H1 (cell line): ENCODE measurements around the gene RAB43. TPM values are rescaled to one million over a fixed set of nuclear protein-coding genes. Genes with fewer than 3 reads are reported as not detected.

Source experiments
- CTCF ChIA-PET: fragments of 300-600 bp; sonication (Branson Sonifier 250); formaldehyde crosslinking; loops from one replicate; lab custom pipeline; 2021; ENCODE audit not compliant: partially characterized antibody; lab: Charles Lee
- POLR2A ChIA-PET: fragments of 300-600 bp; sonication (Branson Sonifier 250); formaldehyde crosslinking; loops from one replicate; lab custom pipeline; 2021; ENCODE audit warnings: inconsistent platforms; ENCODE audit not compliant: partially characterized antibody; lab: Charles Lee
- DNase-seq, 2 experiments: peaks; one replicate each; pipeline versions ENCODE4 v3.0.0 to v3.0.0-alpha.2; 2010 to 2022; ENCODE audit warnings: low spot score in 2 of 2, low read depth in 1 of 2, mixed read lengths in 1 of 2
- FAIRE-seq: peaks from 2 replicates; lab custom pipeline; 2011; peaks lifted over from hg19 to GRCh38; lab: Jason Lieb, UNC
- H2AFZ ChIP-seq: 2 replicates; pipeline ENCODE4 v1.8.1; 2012; ENCODE audit warnings: low read length, inconsistent platforms
- H2AK5ac ChIP-seq: 2 replicates; pipeline ENCODE4 v1.6.1; 2013; ENCODE audit warnings: low read depth, low read length
- H2BK120ac ChIP-seq: replicated peaks from 2 replicates; pipeline ENCODE3; 2013; ENCODE audit warnings: low read depth, low read length, inconsistent platforms
- H2BK12ac ChIP-seq: 2 replicates; pipeline ENCODE4 v1.6.1; 2013; ENCODE audit warnings: low read depth, low read length
- H2BK15ac ChIP-seq: 2 replicates; pipeline ENCODE4 v1.6.1; 2013; ENCODE audit warnings: low read length
- H2BK20ac ChIP-seq: 2 replicates; pipeline ENCODE4 v1.6.1; 2013; ENCODE audit warnings: low read length
- H2BK5ac ChIP-seq: 2 replicates; pipeline ENCODE4 v1.6.1; 2013; ENCODE audit warnings: low read depth, low read length
- H3K14ac ChIP-seq: 2 replicates; pipeline ENCODE4 v1.6.1; 2013; ENCODE audit warnings: inconsistent platforms; ENCODE audit not compliant: insufficient read length
- H3K18ac ChIP-seq: 2 replicates; pipeline ENCODE4 v1.6.1; 2013; ENCODE audit warnings: low read length; ENCODE audit errors: extremely low read depth
- H3K23ac ChIP-seq: 2 replicates; pipeline ENCODE4 v1.6.1; 2013; ENCODE audit warnings: inconsistent platforms; ENCODE audit not compliant: insufficient read length
- H3K23me2 ChIP-seq: 2 replicates; pipeline ENCODE4 v1.6.1; 2013; ENCODE audit warnings: low read depth, low read length
- H3K27ac ChIP-seq: 2 replicates; pipeline ENCODE4 v1.6.1; 2011; ENCODE audit warnings: low read depth, low read length, inconsistent platforms
- H3K27me3 ChIP-seq, 4 experiments: replicated peaks in 1 of 4; 1 replicate in 1 of 4; 2 replicates in 3 of 4; pipeline versions ENCODE4 v1.6.1 to v1.8.1; 2011 to 2013; ENCODE audit warnings: low read length in 3 of 4, mild to moderate bottlenecking in 3 of 4, inconsistent platforms in 2 of 4, mixed read lengths in 2 of 4, moderate library complexity in 1 of 4; ENCODE audit not compliant: control insufficient read depth in 3 of 4, insufficient read depth in 3 of 4; ENCODE audit errors: extremely low read depth in 1 of 4
- H3K36me3 ChIP-seq, 4 experiments: 2 replicates each; pipeline versions ENCODE4 v1.6.1 to v1.8.1; 2011 to 2013; ENCODE audit warnings: mild to moderate bottlenecking in 4 of 4, low read length in 3 of 4, moderate library complexity in 2 of 4, control low read depth in 1 of 4, inconsistent platforms in 1 of 4; ENCODE audit not compliant: insufficient read depth in 4 of 4, control insufficient read depth in 2 of 4
- H3K4ac ChIP-seq: replicated peaks from 2 replicates; pipeline ENCODE3; 2013; ENCODE audit warnings: low read length, low read depth, mixed read lengths, inconsistent platforms; ENCODE audit not compliant: insufficient read length
- H3K4me1 ChIP-seq, 4 experiments: replicated peaks in 1 of 4; 1 replicate in 1 of 4; 2 replicates in 3 of 4; pipeline versions ENCODE4 v1.6.1 to v1.8.1; 2011 to 2013; ENCODE audit warnings: low read length in 3 of 4, inconsistent platforms in 2 of 4, mixed read lengths in 1 of 4; ENCODE audit not compliant: insufficient read depth in 4 of 4, control insufficient read depth in 3 of 4
- H3K4me2 ChIP-seq, 2 experiments: 2 replicates each; pipeline versions ENCODE4 v1.6.1 to v1.8.1; 2011 to 2013; ENCODE audit warnings: low read depth in 2 of 2, low read length in 2 of 2, control low read depth in 1 of 2, inconsistent platforms in 1 of 2, mild to moderate bottlenecking in 1 of 2; ENCODE audit not compliant: insufficient read depth in 1 of 2
- H3K4me3 ChIP-seq, 4 experiments: fragments of 200-600, 300-600 bp in 1 of 4; sonication (generic), shearing (Covaris generic), sonication (Bioruptor Twin) in 1 of 4; 2 replicates each; pipeline versions ENCODE4 v1.5.1 to v1.8.1; 2011 to 2016; ENCODE audit warnings: low read length in 4 of 4, low read depth in 3 of 4, control low read depth in 2 of 4, inconsistent platforms in 2 of 4, mild to moderate bottlenecking in 2 of 4, mixed read lengths in 1 of 4, moderate library complexity in 1 of 4; ENCODE audit not compliant: insufficient read depth in 2 of 4; ENCODE audit errors: extremely low read depth in 1 of 4
- H3K56ac ChIP-seq: replicated peaks from 2 replicates; pipeline ENCODE3; 2013; ENCODE audit warnings: low read depth, mild to moderate bottlenecking, mixed read lengths, low read length, inconsistent platforms; ENCODE audit not compliant: insufficient read length
- H3K79me1 ChIP-seq: 2 replicates; pipeline ENCODE4 v1.6.1; 2013; ENCODE audit warnings: low read depth, low read length, control low read depth
- H3K79me2 ChIP-seq, 2 experiments: 2 replicates each; pipeline versions ENCODE4 v1.6.1 to v1.8.1; 2012 to 2013; ENCODE audit warnings: low read length in 2 of 2, mild to moderate bottlenecking in 2 of 2, inconsistent platforms in 1 of 2; ENCODE audit not compliant: insufficient read depth in 2 of 2, control insufficient read depth in 1 of 2
- H3K9ac ChIP-seq, 4 experiments: replicated peaks in 1 of 4; 1 replicate in 1 of 4; 2 replicates in 3 of 4; pipeline versions ENCODE4 v1.6.1 to v1.8.1; 2011 to 2013; ENCODE audit warnings: low read depth in 3 of 4, low read length in 3 of 4, control low read depth in 2 of 4, mild to moderate bottlenecking in 2 of 4, moderate library complexity in 2 of 4, inconsistent platforms in 1 of 4; ENCODE audit errors: extremely low read depth in 1 of 4
- H3K9me3 ChIP-seq, 2 experiments: 2 replicates each; pipeline versions ENCODE4 v1.6.1 to v1.8.1; 2012 to 2013; ENCODE audit warnings: mild to moderate bottlenecking in 2 of 2, moderate library complexity in 2 of 2, control low read depth in 1 of 2, inconsistent platforms in 1 of 2, low read depth in 1 of 2, low read length in 1 of 2, mixed read lengths in 1 of 2; ENCODE audit not compliant: insufficient read depth in 2 of 2
- H4K20me1 ChIP-seq, 2 experiments: replicated peaks in 1 of 2; 2 replicates each; pipeline versions ENCODE3 to v1.8.1; 2011 to 2013; ENCODE audit warnings: inconsistent platforms in 2 of 2, low read length in 2 of 2, mild to moderate bottlenecking in 1 of 2; ENCODE audit not compliant: insufficient read depth in 2 of 2, control insufficient read depth in 1 of 2
- H4K5ac ChIP-seq: 2 replicates; pipeline ENCODE4 v1.6.1; 2013; ENCODE audit warnings: low read length, low read depth, mixed read lengths, inconsistent platforms; ENCODE audit not compliant: insufficient read length
- H4K8ac ChIP-seq: 2 replicates; pipeline ENCODE4 v1.8.0; 2013; ENCODE audit warnings: mild to moderate bottlenecking, moderate library complexity, low read length, inconsistent platforms; ENCODE audit not compliant: insufficient read depth; ENCODE audit errors: extremely low read depth
- H4K91ac ChIP-seq: replicated peaks from 2 replicates; pipeline ENCODE3; 2013; ENCODE audit warnings: low read length, mixed read lengths, inconsistent platforms; ENCODE audit not compliant: insufficient read length
- EP300 ChIP-seq, 2 experiments: IDR thresholded peaks; 1 replicate in 1 of 2; 2 replicates in 1 of 2; pipeline ENCODE4 v1.6.1; 2011 to 2012; ENCODE audit warnings: low read depth in 2 of 2, low read length in 2 of 2, mild to moderate bottlenecking in 2 of 2, borderline replicate concordance in 1 of 2, inconsistent platforms in 1 of 2, moderate library complexity in 1 of 2
- POU5F1 ChIP-seq: IDR thresholded peaks from 2 replicates; pipeline ENCODE4 v1.6.1; 2011; ENCODE audit warnings: low read depth, mild to moderate bottlenecking, low read length, moderate library complexity
- RXRA ChIP-seq: IDR thresholded peaks from 2 replicates; pipeline ENCODE4 v1.6.1; 2011; ENCODE audit warnings: low read depth, mild to moderate bottlenecking, low read length, moderate library complexity; ENCODE audit not compliant: insufficient read depth
- USF2 ChIP-seq: IDR thresholded peaks from 2 replicates; pipeline ENCODE4 v1.6.1; 2011; ENCODE audit warnings: low read length, improper control_type of control experiment
- WGBS, 2 experiments: shearing (Covaris generic) in 1 of 2; methylation state at CpG; one replicate each; pipeline versions ENCODE4 v1.1.6 to v1.1.7; 2013 to 2015; ENCODE audit warnings: low lambda C conversion rate in 2 of 2, mixed read lengths in 2 of 2, inconsistent platforms in 1 of 2, low coverage in 1 of 2, missing lambda C conversion rate in 1 of 2; ENCODE audit not compliant: insufficient replicate concordance in 2 of 2, insufficient coverage in 1 of 2, insufficient read length in 1 of 2; ENCODE audit errors: extremely low coverage in 1 of 2, missing lambda C conversion rate in 1 of 2; 5-methylcytosine and 5-hydroxymethylcytosine counted together
- polyA plus RNA-seq, 7 experiments: library from polyadenylated mRNA; depleted of rRNA in 3 of 7; stranded (reverse) in 5 of 7; unstranded in 2 of 7; fragments of >200 nt in 5 of 7; fragments of 200-250 nt in 2 of 7; gene quantifications; 1 replicate in 5 of 7; 2 replicates in 1 of 7; 4 replicates in 1 of 7; pipeline versions ENCODE4 v1.2.1 to v1.2.3, GENCODE V29; 2011 to 2013; ENCODE audit warnings: missing spikeins in 2 of 7, mixed read lengths in 2 of 7
- total RNA-seq: library from RNA; stranded (reverse); fragmentation: NEBNext Ultra II Directional; extraction: Animal tissue kit (Norgen Biotek cat#: 25700); gene quantifications from 2 replicates; pipeline ENCODE4 v1.2.1, GENCODE V29; 2021

The RAB43 gene
- total and polyA plus RNA-seq, 2 of the 8 experiments (the other 6 are each of a cell fraction or from before 2014, with no cell fraction given): 13.1 to 19.4 TPM

- Histone ChIP-seq H3K18ac (no peak overlapping the region), H4K20me1 (no peaks in the 10 kb centered on the region), H2AK5ac (no peak overlapping the region), H2BK5ac (no peak overlapping the region), H2BK120ac (no peak overlapping the region), H2BK20ac (no peak overlapping the region), H2BK15ac (no peak overlapping the region), H3K23me2 (no peaks in the 10 kb centered on the region), H4K91ac (no peak overlapping the region), H3K27me3 (0 out of 7 replicates have a peak, but pooled peaks cover 0 to 3% (median 0%) of the 10 kb centered on the region in 4 experiments), H3K23ac (no peak overlapping the region), H3K9ac (no peak overlapping the region), H4K8ac (no peak overlapping the region), H3K4me3 (no peak overlapping the region), H3K14ac (no peak overlapping the region), H3K36me3 (no peaks in the 10 kb centered on the region), H3K79me2 (no peaks in the 10 kb centered on the region), H2BK12ac (no peak overlapping the region), H2AFZ (no peak overlapping the region), H3K4me1 (no peaks in the 10 kb centered on the region), H3K4ac (no peak overlapping the region), H4K5ac (no peak overlapping the region), H3K79me1 (no peaks in the 10 kb centered on the region), H3K27ac (no peak overlapping the region), H3K9me3 (no peaks in the 10 kb centered on the region), H3K56ac (no peak overlapping the region), H3K4me2 (no peak overlapping the region)
- ChIA-PET POLR2A (interaction anchor here (0.9 to 1.6 kb wide), 4 partner anchors 16 to 36 kb away, joined by 3 to 6 read pairs (median 4); partner anchors contain the start of gene RAB43), CTCF (interaction anchor here (0.7 to 4.0 kb wide), 8 partner anchors 16 to 115 kb away, joined by 3 to 38 read pairs (median 6); no protein-coding TSS in a partner anchor)
- 94% methylated on average over 2 of the region's 4 CpGs; no CpG with 5 or more reads in 1 of the 2 experiments for WGBS, 2 experiments
- TF ChIP-seq RXRA (no peak), USF2 (no peak), POU5F1 (no peak), EP300 (IDR thresholded peaks at IDR 0.05; ENCODE audit: borderline replicate concordance in 1 of 2, low read depth in 2 of 2, low read length in 2 of 2) (no peak)
- FAIRE-seq (no peak), DNase-seq (no peak)
These were observed 35.8 kb downstream of the RAB43 start for GRCh38 chr3:129085818-129086217.
